Ishikawa (cell line): ENCODE data around the gene RIMBP2.

Source experiments
- CEBPB ChIP-seq: IDR thresholded peaks from 2 replicates; pipeline ENCODE4 v1.6.1; 2012
- CREB1 ChIP-seq: IDR thresholded peaks from 2 replicates; pipeline ENCODE4 v1.6.1; 2012; ENCODE audit warnings: low read depth
- EGR1 ChIP-seq: IDR thresholded peaks from 2 replicates; pipeline ENCODE4 v1.6.1; 2012
- EP300 ChIP-seq: IDR thresholded peaks from 2 replicates; pipeline ENCODE4 v1.6.1; 2012; ENCODE audit warnings: borderline replicate concordance
- FOXM1 ChIP-seq: IDR thresholded peaks from 2 replicates; pipeline ENCODE4 v1.6.1; 2012; ENCODE audit warnings: low read depth, borderline replicate concordance
- NFIC ChIP-seq: IDR thresholded peaks from 2 replicates; pipeline ENCODE4 v1.6.1; 2012
- RAD21 ChIP-seq: IDR thresholded peaks from 2 replicates; pipeline ENCODE4 v1.6.1; 2012; ENCODE audit warnings: low read depth
- TAF1 ChIP-seq: IDR thresholded peaks from 2 replicates; pipeline ENCODE4 v1.6.1; 2012; ENCODE audit warnings: low read depth, mild to moderate bottlenecking
- TCF12 ChIP-seq: IDR thresholded peaks from 2 replicates; pipeline ENCODE4 v1.6.1; 2012; ENCODE audit warnings: low read depth
- TEAD4 ChIP-seq: IDR thresholded peaks from 2 replicates; pipeline ENCODE4 v1.6.1; 2012
- YY1 ChIP-seq: IDR thresholded peaks from 2 replicates; pipeline ENCODE4 v1.6.1; 2012; ENCODE audit warnings: low read depth
- ZBTB7A ChIP-seq: IDR thresholded peaks from 2 replicates; pipeline ENCODE4 v1.6.1; 2012; ENCODE audit warnings: low read depth
- TF ChIP-seq, protein P1 (sequence below): IDR thresholded peaks from 2 replicates; pipeline ENCODE4 v1.6.1; 2012
- TF ChIP-seq, protein P2 (sequence below): IDR thresholded peaks from 2 replicates; pipeline ENCODE4 v1.6.1; 2012
- TF ChIP-seq, protein P3 (sequence below): IDR thresholded peaks from 2 replicates; pipeline ENCODE4 v1.6.1; 2012; ENCODE audit warnings: low read depth, mild to moderate bottlenecking

RIMBP2 gene

DNA sequence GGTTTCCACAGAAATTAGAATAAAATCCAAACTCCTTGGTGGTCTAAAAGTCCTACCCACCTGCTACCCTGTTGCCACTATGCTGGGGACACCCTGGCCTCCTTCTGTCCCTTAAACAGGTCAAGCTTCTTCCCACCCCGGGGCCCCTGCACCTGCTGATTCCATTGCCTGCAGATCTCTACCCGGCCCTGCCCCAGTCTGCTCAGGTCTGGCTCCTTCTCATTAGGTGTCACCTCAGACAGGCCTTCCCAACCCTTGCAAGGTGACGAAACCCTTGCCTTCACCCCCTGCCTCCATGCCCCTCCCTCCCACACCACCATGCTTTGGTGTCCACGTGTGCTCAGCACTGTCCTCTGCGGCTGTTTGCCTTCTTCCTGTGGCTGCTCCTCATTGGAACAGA lies 207.8 kb downstream of the RIMBP2 start:
- TF ChIP-seq TAF1, result no peak
- TF ChIP-seq YY1, result no peak
- TF ChIP-seq, protein P1, sequence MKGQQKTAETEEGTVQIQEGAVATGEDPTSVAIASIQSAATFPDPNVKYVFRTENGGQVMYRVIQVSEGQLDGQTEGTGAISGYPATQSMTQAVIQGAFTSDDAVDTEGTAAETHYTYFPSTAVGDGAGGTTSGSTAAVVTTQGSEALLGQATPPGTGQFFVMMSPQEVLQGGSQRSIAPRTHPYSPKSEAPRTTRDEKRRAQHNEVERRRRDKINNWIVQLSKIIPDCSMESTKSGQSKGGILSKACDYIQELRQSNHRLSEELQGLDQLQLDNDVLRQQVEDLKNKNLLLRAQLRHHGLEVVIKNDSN, result no peak
- no peak for TF ChIP-seq ZBTB7A
- TF ChIP-seq EP300, result no peak
- no peak for TF ChIP-seq RAD21
- no peak for TF ChIP-seq NFIC
- TF ChIP-seq CEBPB, result no peak
- TF ChIP-seq EGR1, result no peak
- TF ChIP-seq, protein P2, sequence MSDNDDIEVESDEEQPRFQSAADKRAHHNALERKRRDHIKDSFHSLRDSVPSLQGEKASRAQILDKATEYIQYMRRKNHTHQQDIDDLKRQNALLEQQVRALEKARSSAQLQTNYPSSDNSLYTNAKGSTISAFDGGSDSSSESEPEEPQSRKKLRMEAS, result no peak
- TF ChIP-seq TCF12, result no peak
- TF ChIP-seq, protein P3, sequence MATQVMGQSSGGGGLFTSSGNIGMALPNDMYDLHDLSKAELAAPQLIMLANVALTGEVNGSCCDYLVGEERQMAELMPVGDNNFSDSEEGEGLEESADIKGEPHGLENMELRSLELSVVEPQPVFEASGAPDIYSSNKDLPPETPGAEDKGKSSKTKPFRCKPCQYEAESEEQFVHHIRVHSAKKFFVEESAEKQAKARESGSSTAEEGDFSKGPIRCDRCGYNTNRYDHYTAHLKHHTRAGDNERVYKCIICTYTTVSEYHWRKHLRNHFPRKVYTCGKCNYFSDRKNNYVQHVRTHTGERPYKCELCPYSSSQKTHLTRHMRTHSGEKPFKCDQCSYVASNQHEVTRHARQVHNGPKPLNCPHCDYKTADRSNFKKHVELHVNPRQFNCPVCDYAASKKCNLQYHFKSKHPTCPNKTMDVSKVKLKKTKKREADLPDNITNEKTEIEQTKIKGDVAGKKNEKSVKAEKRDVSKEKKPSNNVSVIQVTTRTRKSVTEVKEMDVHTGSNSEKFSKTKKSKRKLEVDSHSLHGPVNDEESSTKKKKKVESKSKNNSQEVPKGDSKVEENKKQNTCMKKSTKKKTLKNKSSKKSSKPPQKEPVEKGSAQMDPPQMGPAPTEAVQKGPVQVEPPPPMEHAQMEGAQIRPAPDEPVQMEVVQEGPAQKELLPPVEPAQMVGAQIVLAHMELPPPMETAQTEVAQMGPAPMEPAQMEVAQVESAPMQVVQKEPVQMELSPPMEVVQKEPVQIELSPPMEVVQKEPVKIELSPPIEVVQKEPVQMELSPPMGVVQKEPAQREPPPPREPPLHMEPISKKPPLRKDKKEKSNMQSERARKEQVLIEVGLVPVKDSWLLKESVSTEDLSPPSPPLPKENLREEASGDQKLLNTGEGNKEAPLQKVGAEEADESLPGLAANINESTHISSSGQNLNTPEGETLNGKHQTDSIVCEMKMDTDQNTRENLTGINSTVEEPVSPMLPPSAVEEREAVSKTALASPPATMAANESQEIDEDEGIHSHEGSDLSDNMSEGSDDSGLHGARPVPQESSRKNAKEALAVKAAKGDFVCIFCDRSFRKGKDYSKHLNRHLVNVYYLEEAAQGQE, result no peak

DNA sequence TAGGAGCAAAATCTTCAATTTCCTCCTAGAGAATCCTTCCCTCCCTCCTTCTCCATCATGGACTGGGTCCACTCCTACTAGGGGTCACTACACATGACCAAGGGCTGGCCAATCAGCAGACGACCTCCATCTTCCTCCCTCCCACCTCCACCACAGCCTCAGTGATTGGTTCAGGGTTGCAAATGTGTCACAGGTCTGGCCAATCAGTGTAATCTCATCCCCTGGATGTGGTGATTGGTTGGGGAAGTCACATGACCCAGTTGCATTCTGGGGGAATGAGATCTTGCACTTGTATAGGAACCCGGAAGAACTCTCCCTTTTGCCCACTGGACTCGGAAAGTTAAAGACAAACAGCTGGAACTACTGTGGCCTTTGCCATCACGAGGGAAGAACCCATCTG lies 209.3 kb downstream of the RIMBP2 start:
- TF ChIP-seq, protein P3, result no peak
- TF ChIP-seq, protein P1, result 0 out of 2 replicates have a peak, but pooled peaks have one; percentile 37

DNA sequence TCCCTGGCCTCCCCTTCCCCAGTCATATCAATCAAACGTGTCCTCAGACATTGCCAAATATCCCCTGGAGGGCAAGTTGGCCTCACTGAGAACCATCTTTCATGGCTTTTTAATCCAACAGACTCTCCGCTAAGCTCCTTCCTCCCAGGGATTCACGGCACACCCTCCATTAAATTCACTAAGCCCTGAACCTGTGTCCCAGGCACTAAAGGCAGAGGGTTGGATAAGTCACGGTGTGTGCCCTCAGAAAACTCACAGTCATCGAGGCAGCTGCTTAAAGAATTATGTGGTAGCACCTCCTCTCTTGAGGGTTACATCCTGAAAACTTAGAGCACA lies 211.3 kb downstream of the RIMBP2 start:
- TF ChIP-seq, protein P1, result no peak
- TF ChIP-seq, protein P3, result no peak
- TF ChIP-seq CEBPB (no peak), TCF12 (no peak), NFIC (no peak), CREB1 (no peak), ZBTB7A (no peak), YY1 (no peak), EP300 (no peak), RAD21 (no peak), TAF1 (no peak), EGR1 (no peak), TEAD4 (no peak), FOXM1 (no peak)
- TF ChIP-seq, protein P2, result no peak

DNA sequence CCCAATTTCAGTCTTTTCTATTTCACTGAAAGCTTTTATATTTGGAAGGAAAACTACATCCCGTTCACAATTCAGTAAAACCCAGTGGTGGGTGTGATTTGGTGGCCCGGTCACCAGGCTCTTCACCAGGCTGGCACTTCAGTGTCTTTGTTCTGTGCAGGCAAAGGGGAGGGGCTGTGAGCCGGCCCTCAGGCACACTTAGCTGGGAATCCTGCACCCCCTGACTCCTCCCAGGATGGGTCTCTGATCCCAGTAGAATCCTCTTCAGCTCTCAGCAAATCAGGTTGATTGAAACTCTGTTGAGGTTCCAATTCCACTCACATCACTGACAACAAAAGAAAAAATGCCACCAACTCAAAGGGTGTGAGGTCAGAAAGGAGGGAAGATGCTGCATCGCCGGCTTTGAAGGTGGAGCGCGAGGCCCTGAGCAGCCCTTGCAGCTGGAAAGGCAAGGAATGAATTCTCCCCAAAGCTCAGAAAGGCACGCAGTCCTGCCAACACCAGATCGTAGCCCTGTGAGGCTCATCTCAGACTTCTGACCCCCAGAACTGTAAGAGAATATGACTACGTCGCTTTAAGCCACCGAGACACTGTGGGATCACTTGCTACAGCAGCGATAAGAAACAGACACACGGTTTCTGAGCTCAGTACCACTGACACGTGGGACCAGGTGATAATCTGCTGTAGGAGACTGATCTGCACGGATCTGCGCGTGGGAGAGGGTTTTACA lies 211.8 kb downstream of the RIMBP2 start:
- TF ChIP-seq EP300, result no peak
- no peak for TF ChIP-seq YY1
- TF ChIP-seq, protein P3, result no peak
- no peak for TF ChIP-seq CEBPB
- no peak for TF ChIP-seq ZBTB7A
- no peak for TF ChIP-seq EGR1
- no peak for TF ChIP-seq TAF1
- no peak for TF ChIP-seq FOXM1
- no peak for TF ChIP-seq NFIC
